SK-N-SH treated with all-trans-retinoic acid at 6 μM for 48 hours (cell line): ENCODE data around the gene SEC14L1.
"Not testable (repeated sequence)": the region's sequence is repeated elsewhere in the genome, so short reads cannot be mapped to it uniquely, and the experiment has no call there.

ENCODE experiments used
- ATAC-seq: fragments of 200-7000 bp; cut with Tn5 transposase; 3 replicates; pipeline ENCODE4 v1.9.1; 2020; ENCODE audit warnings: mild to moderate bottlenecking, moderate library complexity
- GLIS3 ChIP-seq: fragments of 250-450 bp; sonication (Bioruptor Pico); IDR thresholded peaks from 2 replicates; pipeline ENCODE4 v1.5.0; 2020; ENCODE audit warnings: mild to moderate bottlenecking, moderate library complexity
- ISL1 ChIP-seq: fragments of 250-450 bp; sonication (Bioruptor Pico); IDR thresholded peaks from 2 replicates; pipeline ENCODE4 v2.1.2; 2022; ENCODE audit warnings: mild to moderate bottlenecking, moderate library complexity
- OSR1 ChIP-seq: fragments of 250-450 bp; sonication (Bioruptor Pico); IDR thresholded peaks from 2 replicates; pipeline ENCODE4 v1.8.0; 2022; ENCODE audit warnings: moderate library complexity, mild to moderate bottlenecking, inconsistent platforms
- PPARA ChIP-seq: fragments of 250-450 bp; sonication (Bioruptor Pico); IDR thresholded peaks from 2 replicates; pipeline ENCODE4 v1.5.0; 2020; ENCODE audit warnings: mild to moderate bottlenecking, borderline replicate concordance
- RARB ChIP-seq: fragments of 250-450 bp; sonication (Bioruptor Pico); IDR thresholded peaks from 2 replicates; pipeline ENCODE4 v1.8.0; 2021; ENCODE audit warnings: mild to moderate bottlenecking, moderate library complexity
- SNAI2 ChIP-seq: fragments of 250-450 bp; sonication (Bioruptor Pico); IDR thresholded peaks from 2 replicates; pipeline ENCODE4 v1.5.0; 2020; ENCODE audit warnings: mild to moderate bottlenecking, moderate library complexity
- TCF4 ChIP-seq: fragments of 250-450 bp; sonication (Bioruptor Pico); IDR thresholded peaks from 2 replicates; pipeline ENCODE4 v1.8.0; 2021; ENCODE audit warnings: mild to moderate bottlenecking, moderate library complexity, borderline replicate concordance
- TOX ChIP-seq: fragments of 250-450 bp; sonication (Bioruptor Pico); IDR thresholded peaks from 2 replicates; pipeline ENCODE4 v1.8.0; 2021; ENCODE audit warnings: mild to moderate bottlenecking, moderate library complexity, borderline replicate concordance
- ZFP3 ChIP-seq: fragments of 250-450 bp; sonication (Bioruptor Pico); IDR thresholded peaks from 2 replicates; pipeline ENCODE4 v1.5.0; 2020; ENCODE audit warnings: mild to moderate bottlenecking, moderate library complexity
- ZNF565 ChIP-seq: fragments of 450-650 bp; formaldehyde crosslinking; conservative IDR thresholded peaks from 2 replicates; pipeline ENCODE4 v1.5.0; 2020; ENCODE audit warnings: low read depth, mild to moderate bottlenecking, moderate library complexity
- ZNF8 ChIP-seq: fragments of 450-650 bp; formaldehyde crosslinking; IDR thresholded peaks from 2 replicates; pipeline ENCODE4 v1.5.0; 2020; ENCODE audit warnings: mild to moderate bottlenecking, moderate library complexity
- TF ChIP-seq, protein P1 (sequence below): fragments of 250-450 bp; sonication (Bioruptor Pico); IDR thresholded peaks from 2 replicates; pipeline ENCODE4 v1.5.1; 2021; ENCODE audit warnings: mild to moderate bottlenecking, moderate library complexity
- TF ChIP-seq, protein P2 (sequence below): fragments of 250-450 bp; sonication (Bioruptor Pico); IDR thresholded peaks from 2 replicates; pipeline ENCODE4 v1.8.0; 2021; ENCODE audit warnings: low read depth, mild to moderate bottlenecking, moderate library complexity, borderline replicate concordance
- TF ChIP-seq, protein P3 (sequence below): fragments of 250-450 bp; sonication (Bioruptor Pico); IDR thresholded peaks from 2 replicates; pipeline ENCODE4 v1.8.0; 2020; ENCODE audit warnings: mild to moderate bottlenecking, moderate library complexity, borderline replicate concordance
- TF ChIP-seq, protein P4 (sequence below): fragments of 250-450 bp; sonication (Bioruptor Pico); IDR thresholded peaks from 2 replicates; pipeline ENCODE4 v1.5.0; 2020; ENCODE audit warnings: mild to moderate bottlenecking, moderate library complexity

SEC14L1 gene

DNA sequence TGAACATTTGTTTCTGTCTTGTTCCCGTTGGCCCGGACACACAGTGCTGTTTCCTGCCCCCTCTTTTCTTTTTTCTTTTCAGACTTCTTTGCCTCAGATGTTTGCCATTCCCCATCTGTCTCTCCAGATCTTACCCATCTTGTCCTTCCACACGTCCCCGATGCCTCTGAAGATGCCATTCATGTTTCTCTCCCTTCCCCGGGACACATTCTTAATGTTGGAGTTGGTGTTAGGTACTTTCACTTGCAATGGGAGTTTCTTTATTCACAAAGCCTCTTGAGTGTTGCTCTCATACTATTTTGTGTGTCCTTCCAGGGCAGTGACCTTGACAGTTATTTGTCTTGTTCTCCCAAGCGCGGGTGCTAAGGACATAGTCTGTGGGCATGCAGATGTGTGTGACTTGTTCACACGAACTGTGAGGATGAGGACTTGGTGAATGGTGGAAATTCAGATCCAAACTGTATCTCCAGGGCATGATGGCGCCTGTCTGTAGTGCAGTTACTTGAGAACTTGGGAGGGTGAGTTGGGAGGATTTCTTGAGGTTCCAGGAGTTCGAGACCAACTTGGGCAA is 8.3 kb downstream of the SEC14L1 start:
- TF ChIP-seq TOX (CRISPR knock-in tag) = no peak
- TF ChIP-seq, protein P1, sequence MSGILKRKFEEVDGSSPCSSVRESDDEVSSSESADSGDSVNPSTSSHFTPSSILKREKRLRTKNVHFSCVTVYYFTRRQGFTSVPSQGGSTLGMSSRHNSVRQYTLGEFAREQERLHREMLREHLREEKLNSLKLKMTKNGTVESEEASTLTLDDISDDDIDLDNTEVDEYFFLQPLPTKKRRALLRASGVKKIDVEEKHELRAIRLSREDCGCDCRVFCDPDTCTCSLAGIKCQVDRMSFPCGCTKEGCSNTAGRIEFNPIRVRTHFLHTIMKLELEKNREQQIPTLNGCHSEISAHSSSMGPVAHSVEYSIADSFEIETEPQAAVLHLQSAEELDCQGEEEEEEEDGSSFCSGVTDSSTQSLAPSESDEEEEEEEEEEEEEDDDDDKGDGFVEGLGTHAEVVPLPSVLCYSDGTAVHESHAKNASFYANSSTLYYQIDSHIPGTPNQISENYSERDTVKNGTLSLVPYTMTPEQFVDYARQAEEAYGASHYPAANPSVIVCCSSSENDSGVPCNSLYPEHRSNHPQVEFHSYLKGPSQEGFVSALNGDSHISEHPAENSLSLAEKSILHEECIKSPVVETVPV (CRISPR knock-in tag) = no peak
- TF ChIP-seq RARB (CRISPR knock-in tag) = no peak
- TF ChIP-seq GLIS3 = no peak
- no peak for TF ChIP-seq SNAI2 (CRISPR knock-in tag)
- TF ChIP-seq TCF4 (CRISPR knock-in tag) = no peak
- no peak for ATAC-seq

DNA sequence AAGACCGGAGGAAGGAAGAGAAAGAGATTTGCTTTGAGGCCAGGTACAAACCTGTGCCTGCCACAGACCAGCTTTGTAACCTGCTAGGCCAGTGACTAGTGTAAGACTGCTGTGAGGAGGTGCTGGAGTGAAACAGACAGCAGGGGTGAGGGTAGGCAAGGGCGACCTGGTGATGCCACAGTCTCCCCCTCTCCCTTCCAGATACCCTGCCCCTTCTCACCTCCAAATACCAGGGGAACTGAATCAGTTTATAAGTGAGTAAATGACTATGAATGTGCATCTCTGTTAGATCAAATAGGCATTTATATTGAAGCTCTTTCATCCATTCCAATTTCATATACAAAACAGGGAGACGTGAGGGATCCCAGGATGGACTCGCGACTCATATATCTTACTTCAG is 9.4 kb downstream of the SEC14L1 start:
- TF ChIP-seq PPARA (CRISPR knock-in tag) (no peak), ZNF8 (CRISPR knock-in tag) (no peak), ZNF565 (CRISPR knock-in tag) (no peak)
- TF ChIP-seq, protein P2, sequence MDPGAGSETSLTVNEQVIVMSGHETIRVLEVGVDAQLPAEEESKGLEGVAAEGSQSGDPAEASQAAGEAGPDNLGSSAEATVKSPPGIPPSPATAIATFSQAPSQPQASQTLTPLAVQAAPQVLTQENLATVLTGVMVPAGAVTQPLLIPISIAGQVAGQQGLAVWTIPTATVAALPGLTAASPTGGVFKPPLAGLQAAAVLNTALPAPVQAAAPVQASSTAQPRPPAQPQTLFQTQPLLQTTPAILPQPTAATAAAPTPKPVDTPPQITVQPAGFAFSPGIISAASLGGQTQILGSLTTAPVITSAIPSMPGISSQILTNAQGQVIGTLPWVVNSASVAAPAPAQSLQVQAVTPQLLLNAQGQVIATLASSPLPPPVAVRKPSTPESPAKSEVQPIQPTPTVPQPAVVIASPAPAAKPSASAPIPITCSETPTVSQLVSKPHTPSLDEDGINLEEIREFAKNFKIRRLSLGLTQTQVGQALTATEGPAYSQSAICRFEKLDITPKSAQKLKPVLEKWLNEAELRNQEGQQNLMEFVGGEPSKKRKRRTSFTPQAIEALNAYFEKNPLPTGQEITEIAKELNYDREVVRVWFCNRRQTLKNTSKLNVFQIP (CRISPR knock-in tag) = no peak
- TF ChIP-seq, protein P3, sequence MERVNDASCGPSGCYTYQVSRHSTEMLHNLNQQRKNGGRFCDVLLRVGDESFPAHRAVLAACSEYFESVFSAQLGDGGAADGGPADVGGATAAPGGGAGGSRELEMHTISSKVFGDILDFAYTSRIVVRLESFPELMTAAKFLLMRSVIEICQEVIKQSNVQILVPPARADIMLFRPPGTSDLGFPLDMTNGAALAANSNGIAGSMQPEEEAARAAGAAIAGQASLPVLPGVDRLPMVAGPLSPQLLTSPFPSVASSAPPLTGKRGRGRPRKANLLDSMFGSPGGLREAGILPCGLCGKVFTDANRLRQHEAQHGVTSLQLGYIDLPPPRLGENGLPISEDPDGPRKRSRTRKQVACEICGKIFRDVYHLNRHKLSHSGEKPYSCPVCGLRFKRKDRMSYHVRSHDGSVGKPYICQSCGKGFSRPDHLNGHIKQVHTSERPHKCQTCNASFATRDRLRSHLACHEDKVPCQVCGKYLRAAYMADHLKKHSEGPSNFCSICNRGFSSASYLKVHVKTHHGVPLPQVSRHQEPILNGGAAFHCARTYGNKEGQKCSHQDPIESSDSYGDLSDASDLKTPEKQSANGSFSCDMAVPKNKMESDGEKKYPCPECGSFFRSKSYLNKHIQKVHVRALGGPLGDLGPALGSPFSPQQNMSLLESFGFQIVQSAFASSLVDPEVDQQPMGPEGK (CRISPR knock-in tag) = no peak
- no peak for ATAC-seq

DNA sequence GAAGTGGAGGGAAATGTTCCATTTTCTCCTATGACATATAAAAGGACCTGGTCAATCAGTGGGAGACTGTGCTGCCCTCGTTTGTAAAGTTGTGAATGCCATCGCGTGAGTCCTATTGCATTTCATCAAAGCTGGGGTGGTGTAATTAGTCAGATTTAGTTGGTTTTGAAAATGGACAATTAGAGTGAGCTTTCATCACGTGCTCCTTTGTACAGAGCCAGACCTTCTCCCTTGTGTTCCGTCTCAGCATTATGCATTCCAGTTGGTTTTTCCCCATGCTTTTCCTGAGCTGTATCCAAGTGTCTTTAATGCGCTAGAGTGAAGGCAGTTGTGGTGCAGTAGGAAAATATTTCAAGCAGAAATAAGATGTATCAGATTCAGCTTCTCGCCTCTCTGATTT is 10.4 kb downstream of the SEC14L1 start:
- TF ChIP-seq, protein P3 (CRISPR knock-in tag) = no peak
- TF ChIP-seq RARB (CRISPR knock-in tag) (no peak), ISL1 (no peak), TCF4 (CRISPR knock-in tag) (no peak), OSR1 (CRISPR knock-in tag) (no peak), PPARA (CRISPR knock-in tag) (no peak), ZNF565 (CRISPR knock-in tag) (no peak), ZFP3 (CRISPR knock-in tag) (no peak)
- TF ChIP-seq, protein P2 (CRISPR knock-in tag) = no peak
- TF ChIP-seq, protein P4, sequence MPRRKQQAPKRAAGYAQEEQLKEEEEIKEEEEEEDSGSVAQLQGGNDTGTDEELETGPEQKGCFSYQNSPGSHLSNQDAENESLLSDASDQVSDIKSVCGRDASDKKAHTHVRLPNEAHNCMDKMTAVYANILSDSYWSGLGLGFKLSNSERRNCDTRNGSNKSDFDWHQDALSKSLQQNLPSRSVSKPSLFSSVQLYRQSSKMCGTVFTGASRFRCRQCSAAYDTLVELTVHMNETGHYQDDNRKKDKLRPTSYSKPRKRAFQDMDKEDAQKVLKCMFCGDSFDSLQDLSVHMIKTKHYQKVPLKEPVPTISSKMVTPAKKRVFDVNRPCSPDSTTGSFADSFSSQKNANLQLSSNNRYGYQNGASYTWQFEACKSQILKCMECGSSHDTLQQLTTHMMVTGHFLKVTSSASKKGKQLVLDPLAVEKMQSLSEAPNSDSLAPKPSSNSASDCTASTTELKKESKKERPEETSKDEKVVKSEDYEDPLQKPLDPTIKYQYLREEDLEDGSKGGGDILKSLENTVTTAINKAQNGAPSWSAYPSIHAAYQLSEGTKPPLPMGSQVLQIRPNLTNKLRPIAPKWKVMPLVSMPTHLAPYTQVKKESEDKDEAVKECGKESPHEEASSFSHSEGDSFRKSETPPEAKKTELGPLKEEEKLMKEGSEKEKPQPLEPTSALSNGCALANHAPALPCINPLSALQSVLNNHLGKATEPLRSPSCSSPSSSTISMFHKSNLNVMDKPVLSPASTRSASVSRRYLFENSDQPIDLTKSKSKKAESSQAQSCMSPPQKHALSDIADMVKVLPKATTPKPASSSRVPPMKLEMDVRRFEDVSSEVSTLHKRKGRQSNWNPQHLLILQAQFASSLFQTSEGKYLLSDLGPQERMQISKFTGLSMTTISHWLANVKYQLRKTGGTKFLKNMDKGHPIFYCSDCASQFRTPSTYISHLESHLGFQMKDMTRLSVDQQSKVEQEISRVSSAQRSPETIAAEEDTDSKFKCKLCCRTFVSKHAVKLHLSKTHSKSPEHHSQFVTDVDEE = no peak
- ATAC-seq = no peak

DNA sequence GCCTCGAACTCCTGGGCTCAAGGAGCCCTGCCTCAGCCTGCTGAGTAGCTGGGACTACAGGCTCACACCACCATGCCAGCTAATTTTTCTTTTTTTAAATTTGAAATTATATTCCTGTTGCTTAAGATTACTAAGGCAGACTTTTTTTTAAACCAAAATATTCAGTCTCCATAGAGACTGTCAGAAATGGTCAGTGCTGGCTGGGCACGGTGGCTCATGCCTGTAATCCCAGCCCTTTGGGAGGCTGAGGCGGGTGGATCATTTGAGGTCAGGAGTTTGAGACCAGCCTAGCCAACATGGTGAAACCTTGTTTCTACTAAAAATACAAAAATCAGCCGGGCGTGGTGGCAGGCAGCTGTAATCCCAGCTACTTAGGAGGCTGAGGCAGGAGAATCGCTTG is 11.3 kb downstream of the SEC14L1 start:
- not testable (repeated sequence) for ATAC-seq
